Heart right ventricle (tissue), 16 donors: Measurements from ENCODE around the gene CREB3L4. TPM values are rescaled to one million over a fixed set of nuclear protein-coding genes. Genes with fewer than 3 reads are reported as not detected.
A peak's percentile ranks its signal among the peaks of the same experiment; 100 is the strongest.

Experiments
- ATAC-seq, 8 donors: fragments of 200-7000 bp; cut with Tn5 transposase; one replicate each; pipeline ENCODE4 v1.9.1; 2020; ENCODE audit warnings: mild to moderate bottlenecking in 8 of 8, moderate library complexity in 8 of 8, moderate number of reproducible peaks in 1 of 8
- DNase-seq, 2 donors: peaks; one replicate each; pipeline ENCODE4 v3.0.0-alpha.2; 2020
- H3K27ac ChIP-seq, 10 donors: fragments of 200-600 bp; sonication (generic) in 2 of 10; one replicate each; pipeline versions ENCODE4 v1.5.0 to v1.8.0; 2020 to 2022; ENCODE audit warnings: mild to moderate bottlenecking in 3 of 10
- H3K27me3 ChIP-seq, 7 donors: fragments of 200-600 bp; one replicate each; pipeline ENCODE4 v1.8.0; 2021 to 2022; ENCODE audit warnings: mild to moderate bottlenecking in 2 of 7
- H3K36me3 ChIP-seq, 9 donors: fragments of 200-600 bp; sonication (generic) in 1 of 9; one replicate each; pipeline versions ENCODE4 v1.5.0 to v1.8.0; 2020 to 2022; ENCODE audit warnings: mild to moderate bottlenecking in 2 of 9
- H3K4me1 ChIP-seq, 9 donors: fragments of 200-600 bp; sonication (generic) in 1 of 9; one replicate each; pipeline versions ENCODE4 v1.5.0 to v1.8.0; 2020 to 2022; ENCODE audit warnings: mild to moderate bottlenecking in 4 of 9
- H3K4me3 ChIP-seq, 10 donors: fragments of 200-600 bp; sonication (generic) in 2 of 10; one replicate each; pipeline versions ENCODE4 v1.5.0 to v1.8.0; 2020 to 2022; ENCODE audit warnings: mild to moderate bottlenecking in 7 of 10, moderate library complexity in 2 of 10
- H3K9me3 ChIP-seq, 11 donors: fragments of 200-600 bp in 10 of 11; sonication (generic) in 2 of 11; one replicate each; pipeline versions ENCODE4 v1.5.0 to v1.8.0; 2013 to 2022; ENCODE audit warnings: mild to moderate bottlenecking in 2 of 11, control low read depth in 1 of 11, moderate library complexity in 1 of 11
- CTCF ChIP-seq, 9 donors: fragments of 200-600 bp; sonication (generic) in 2 of 9; IDR thresholded peaks; one replicate each; pipeline versions ENCODE4 v1.5.0 to v1.8.0; 2021 to 2022; ENCODE audit warnings: antibody characterized with exemption in 9 of 9, mild to moderate bottlenecking in 5 of 9, moderate library complexity in 1 of 9
- whole genome bisulfite sequencing, 2 donors: extraction: QIAGEN DNeasy Blood & Tissue Kit; methylation state at CpG; one replicate each; pipeline ENCODE4 v1.1.7; 2013; ENCODE audit warnings: inconsistent platforms in 1 of 2; 5-methylcytosine and 5-hydroxymethylcytosine counted together
- intact Hi-C, 10 donors: fragments of 100-400 bp; cut with DNase I; formaldehyde crosslinking; loops; one replicate each; pipeline versions ENCODE4 v1.11.1 to v1.14.2; 2022
- polyA plus RNA-seq, 2 donors: library from polyadenylated mRNA; stranded (reverse); fragments of 200-250 nt; gene quantifications; one replicate each; pipeline ENCODE4 v1.2.3, GENCODE V29; 2013
- total RNA-seq, 10 donors: library from RNA; stranded (reverse); fragmentation: NEBNext Ultra II Directional in 3 of 10; extraction: Animal tissue kit (Norgen Biotek cat#: 25700) in 3 of 10; gene quantifications; one replicate each; pipeline versions ENCODE4 v1.2.1 to v1.2.4, GENCODE V29; 2021 to 2023
- donor health status: Arrhythmogenic right ventricular cardiomyopathy.
- donor health status: ischemic (EF 13 %, LVEDD 7.1; RV severe dilation, severe dysfunction).
- donor health status: healthy with polysubstance abuse.
- donor health status: DM: no; HTN: yes; CAD: no.
- donor health status: DM: no; HTN: no; CAD: no.
- donor health status: ischemic (EF 25% LVEDD 6.9; RV normal size, moderate dysfunction).
- donor health status: ischemic (EF 25% LVEDD 5.7; RV mildly dilated, moderate dysfunction).
- donor health status: healthy.
- donor health status: DM: yes; HTN: yes; CAD: no.
- donor health status: Ischemic cardiomyopathy.
- donor health status: ischemic (EF 35%, LVEDD 5.7; RV mildly dilated, moderate dysfunction).
- donor health status: nonischemic (EF 11% LVEDD 7.7; RV severe dilation, severe dysfunction).
- donor health status: DM: yes; HTN: yes; CAD: no.
- donor health status: PGD.
- donor health status: ischemic (EF 29% LVEDD 5.4; RV normal size, mild dysfunction).
- donor health status: nonischemic (EF 23%, LVEDD 6.1; RV moderate dilation, normal function).

Gene CREB3L4
- total and polyA plus RNA-seq, 12 donors: 2.9 to 8.5 (median 4.6) TPM

GRCh38 chr1:153958111-153958960, 9.4 kb upstream of the CREB3L4 start, which contains the start of gene CRTC2:
Gene CRTC2 (minus strand): TSS chr1:153958612. CDS start chr1:153958497, 115 bp downstream.
- peak; percentile 88 to 95 (median 90) for ATAC-seq
- peak; percentile 97 to 99 for DNase-seq
- H3K9me3 ChIP-seq: no peaks in the 10 kb centered on the region
- intact Hi-C loops: loop anchor here in 1 of 10 donors (10.0 kb wide), 1 partner anchor 164 kb away; no protein-coding TSS in a partner anchor
- TF ChIP-seq CTCF (IDR thresholded peaks at IDR 0.05): peak in 1 of 9 donors; percentile 25
- H3K27me3 ChIP-seq: no peaks in the 10 kb centered on the region
- WGBS, 2 donors: 0 to 1% methylated on average over 73 to 74 of the region's 75 CpGs
- H3K36me3 ChIP-seq: peaks cover 0 to 47% (median 19%) of the 10 kb centered on the region in 9 donors
- H3K4me1 ChIP-seq: peaks cover 16 to 78% (median 58%) of the 10 kb centered on the region in 9 donors
- H3K4me3 ChIP-seq: peak within 1 kb of the TSS; percentile 71 to 99 (median 94)
- peak within 1 kb of the TSS; percentile 85 to 98 (median 94) for H3K27ac ChIP-seq

DNA sequence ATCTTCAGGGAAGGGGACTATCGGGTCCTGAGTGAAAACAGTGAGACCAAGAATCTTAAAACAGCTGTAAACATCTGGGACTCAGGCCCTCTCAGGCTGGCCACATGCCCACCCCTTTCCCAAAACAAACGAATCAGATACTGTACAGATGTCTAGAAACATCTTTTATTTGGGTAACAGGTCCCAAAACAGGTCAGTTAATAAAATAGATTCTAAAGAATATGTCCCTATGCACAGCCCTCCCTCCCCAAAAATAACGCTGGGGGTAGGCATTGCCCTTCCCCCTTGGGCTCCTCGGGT, 8.8 kb upstream of the CREB3L4 start:
- ATAC-seq: no peak
- peak overlapping the region in 8 of 10 donors; percentile 71 to 99 (median 94) for H3K4me3 ChIP-seq
- H3K27me3 ChIP-seq: no peaks in the 10 kb centered on the region
- 12 to 16% methylated on average over 4 of the region's 4 CpGs for WGBS, 2 donors
- intact Hi-C loops: loop anchor here in 1 of 10 donors (10.0 kb wide), 1 partner anchor 164 kb away; no protein-coding TSS in a partner anchor
- DNase-seq: no peak
- TF ChIP-seq CTCF (IDR thresholded peaks at IDR 0.05): no peak
- H3K9me3 ChIP-seq: no peaks in the 10 kb centered on the region
- peaks cover 16 to 80% (median 58%) of the 10 kb centered on the region in 9 donors for H3K4me1 ChIP-seq
- peaks cover 0 to 41% (median 13%) of the 10 kb centered on the region in 9 donors for H3K36me3 ChIP-seq
- H3K27ac ChIP-seq: peak overlapping the region; percentile 44 to 98 (median 94)

- Histone ChIP-seq H3K4me1 (peaks cover 18 to 84% (median 63%) of the 10 kb centered on the region in 9 donors), H3K27me3 (no peaks in the 10 kb centered on the region), H3K36me3 (peaks cover 0 to 35% (median 10%) of the 10 kb centered on the region in 9 donors), H3K9me3 (no peaks in the 10 kb centered on the region), H3K27ac (peak overlapping the region in 9 of 10 donors; percentile 58 to 98 (median 95)), H3K4me3 (peak overlapping the region in 1 of 10 donors; percentile 98)
- intact Hi-C loops: loop anchor here in 1 of 10 donors (10.0 kb wide), 1 partner anchor 165 kb away; no protein-coding TSS in a partner anchor
- DNase-seq (no peak), ATAC-seq (no peak)
- TF ChIP-seq CTCF (IDR thresholded peaks at IDR 0.05): no peak
- WGBS, 2 donors: 38 to 46% methylated on average over 3 of the region's 3 CpGs
Observed at GRCh38 chr1:153959454-153959853, 8.2 kb upstream of the CREB3L4 start.

GRCh38 chr1:153960206-153960605, 7.5 kb upstream of the CREB3L4 start:
- ATAC-seq: no peak
- Histone ChIP-seq H3K9me3 (no peaks in the 10 kb centered on the region), H3K4me1 (peaks cover 20 to 83% (median 67%) of the 10 kb centered on the region in 9 donors), H3K27ac (peak overlapping the region in 6 of 10 donors; percentile 58 to 98 (median 94)), H3K36me3 (peaks cover 0 to 29% (median 10%) of the 10 kb centered on the region in 9 donors), H3K27me3 (no peaks in the 10 kb centered on the region), H3K4me3 (no peak overlapping the region)
- intact Hi-C loops: no loop called here
- 90 to 97% methylated on average over 11 of the region's 11 CpGs for WGBS, 2 donors
- DNase-seq: no peak
- no peak for TF ChIP-seq CTCF (IDR thresholded peaks at IDR 0.05)
